H1 (cell line): ENCODE measurements around the gene ZNF423. TPM values are rescaled to one million over a fixed set of nuclear protein-coding genes. Genes with fewer than 3 reads are reported as not detected.

Source experiments
- BCL11A ChIP-seq, 2 experiments: IDR thresholded peaks; one replicate each; pipeline ENCODE4 v1.6.1; 2011; ENCODE audit warnings: low read depth in 2 of 2, low read length in 2 of 2, mild to moderate bottlenecking in 2 of 2
- CTBP2 ChIP-seq: IDR thresholded peaks from 2 replicates; pipeline ENCODE4 v1.7.0; 2011; ENCODE audit warnings: borderline replicate concordance, mild to moderate bottlenecking, moderate library complexity, mixed read lengths, low read length; ENCODE audit not compliant: insufficient read depth, insufficient read length
- KDM1A ChIP-seq: fragments of 200-600, 300-600 bp; sonication (generic); IDR thresholded peaks from 2 replicates; pipeline ENCODE4 v1.7.1; 2016; ENCODE audit warnings: mild to moderate bottlenecking, low read length, borderline replicate concordance
- KDM5A ChIP-seq: fragments of 200-600 bp; IDR thresholded peaks from 2 replicates; pipeline ENCODE4 v1.7.1; 2012; ENCODE audit warnings: mild to moderate bottlenecking, low read length, inconsistent platforms, mixed read lengths
- PHF8 ChIP-seq: fragments of 200-600 bp; sonication (generic); conservative IDR thresholded peaks from 2 replicates; pipeline ENCODE4 v1.7.1; 2012; ENCODE audit warnings: low read depth, mild to moderate bottlenecking, inconsistent platforms, low read length, moderate library complexity
- RAD21 ChIP-seq, 2 experiments: IDR thresholded peaks in 1 of 2; conservative IDR thresholded peaks in 1 of 2; 2 replicates each; pipeline ENCODE4 v1.6.1; 2011; ENCODE audit warnings: low read depth in 2 of 2, low read length in 2 of 2, improper control_type of control experiment in 1 of 2, inconsistent platforms in 1 of 2, mild to moderate bottlenecking in 1 of 2, moderate library complexity in 1 of 2
- polyA plus RNA-seq, 7 experiments: library from polyadenylated mRNA; depleted of rRNA in 3 of 7; stranded (reverse) in 5 of 7; unstranded in 2 of 7; fragments of >200 nt in 5 of 7; fragments of 200-250 nt in 2 of 7; gene quantifications; 1 replicate in 5 of 7; 2 replicates in 1 of 7; 4 replicates in 1 of 7; pipeline versions ENCODE4 v1.2.1 to v1.2.3, GENCODE V29; 2011 to 2013; ENCODE audit warnings: missing spikeins in 2 of 7, mixed read lengths in 2 of 7
- total RNA-seq: library from RNA; stranded (reverse); fragmentation: NEBNext Ultra II Directional; extraction: Animal tissue kit (Norgen Biotek cat#: 25700); gene quantifications from 2 replicates; pipeline ENCODE4 v1.2.1, GENCODE V29; 2021
- TF ChIP-seq, protein P1 (sequence below): fragments of 300-600 bp; sonication (generic); IDR thresholded peaks from 2 replicates; pipeline ENCODE4 v1.7.1; 2012; ENCODE audit warnings: low read length, moderate library complexity, mild to moderate bottlenecking, inconsistent platforms; ENCODE audit not compliant: insufficient replicate concordance
- TF ChIP-seq, protein P2 (sequence below): IDR thresholded peaks from 2 replicates; pipeline ENCODE4 v1.6.1; 2012; ENCODE audit warnings: inconsistent platforms

Gene ZNF423
- total and polyA plus RNA-seq, 2 of the 8 experiments (the other 6 are each of a cell fraction or from before 2014, with no cell fraction given), result 38.2 to 52.3 TPM

DNA sequence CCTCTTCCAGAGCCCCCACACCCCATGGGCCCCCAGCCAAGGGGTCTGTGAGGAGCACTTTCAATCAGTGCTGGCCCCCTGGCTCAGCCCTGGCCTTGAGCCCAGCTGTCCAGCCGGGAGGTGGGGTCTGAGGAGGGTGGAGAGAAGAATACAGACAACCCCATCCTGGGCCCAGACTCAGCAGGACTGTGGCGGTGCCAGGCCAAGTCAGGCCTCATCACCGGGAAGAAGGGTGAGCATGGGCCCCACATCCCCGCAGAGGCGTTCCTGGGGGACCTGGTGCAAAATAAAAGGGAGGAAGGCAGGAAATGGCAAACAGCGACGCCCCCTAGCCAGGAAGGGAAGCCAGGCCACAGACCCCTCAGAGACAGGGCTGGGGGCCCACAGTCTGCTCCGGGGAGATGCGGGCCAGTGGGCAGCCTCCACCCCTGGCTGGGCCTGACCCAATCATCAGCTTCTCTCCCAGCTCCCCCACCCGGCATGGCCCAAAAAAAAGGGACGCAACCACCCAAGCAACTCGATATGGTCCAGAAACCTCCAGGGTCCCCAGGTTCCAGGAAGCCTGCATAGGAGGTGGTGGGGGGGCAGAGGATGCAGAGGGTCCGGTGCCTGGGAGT, 20.6 kb downstream of the ZNF423 start (continued):
- TF ChIP-seq, protein P1, sequence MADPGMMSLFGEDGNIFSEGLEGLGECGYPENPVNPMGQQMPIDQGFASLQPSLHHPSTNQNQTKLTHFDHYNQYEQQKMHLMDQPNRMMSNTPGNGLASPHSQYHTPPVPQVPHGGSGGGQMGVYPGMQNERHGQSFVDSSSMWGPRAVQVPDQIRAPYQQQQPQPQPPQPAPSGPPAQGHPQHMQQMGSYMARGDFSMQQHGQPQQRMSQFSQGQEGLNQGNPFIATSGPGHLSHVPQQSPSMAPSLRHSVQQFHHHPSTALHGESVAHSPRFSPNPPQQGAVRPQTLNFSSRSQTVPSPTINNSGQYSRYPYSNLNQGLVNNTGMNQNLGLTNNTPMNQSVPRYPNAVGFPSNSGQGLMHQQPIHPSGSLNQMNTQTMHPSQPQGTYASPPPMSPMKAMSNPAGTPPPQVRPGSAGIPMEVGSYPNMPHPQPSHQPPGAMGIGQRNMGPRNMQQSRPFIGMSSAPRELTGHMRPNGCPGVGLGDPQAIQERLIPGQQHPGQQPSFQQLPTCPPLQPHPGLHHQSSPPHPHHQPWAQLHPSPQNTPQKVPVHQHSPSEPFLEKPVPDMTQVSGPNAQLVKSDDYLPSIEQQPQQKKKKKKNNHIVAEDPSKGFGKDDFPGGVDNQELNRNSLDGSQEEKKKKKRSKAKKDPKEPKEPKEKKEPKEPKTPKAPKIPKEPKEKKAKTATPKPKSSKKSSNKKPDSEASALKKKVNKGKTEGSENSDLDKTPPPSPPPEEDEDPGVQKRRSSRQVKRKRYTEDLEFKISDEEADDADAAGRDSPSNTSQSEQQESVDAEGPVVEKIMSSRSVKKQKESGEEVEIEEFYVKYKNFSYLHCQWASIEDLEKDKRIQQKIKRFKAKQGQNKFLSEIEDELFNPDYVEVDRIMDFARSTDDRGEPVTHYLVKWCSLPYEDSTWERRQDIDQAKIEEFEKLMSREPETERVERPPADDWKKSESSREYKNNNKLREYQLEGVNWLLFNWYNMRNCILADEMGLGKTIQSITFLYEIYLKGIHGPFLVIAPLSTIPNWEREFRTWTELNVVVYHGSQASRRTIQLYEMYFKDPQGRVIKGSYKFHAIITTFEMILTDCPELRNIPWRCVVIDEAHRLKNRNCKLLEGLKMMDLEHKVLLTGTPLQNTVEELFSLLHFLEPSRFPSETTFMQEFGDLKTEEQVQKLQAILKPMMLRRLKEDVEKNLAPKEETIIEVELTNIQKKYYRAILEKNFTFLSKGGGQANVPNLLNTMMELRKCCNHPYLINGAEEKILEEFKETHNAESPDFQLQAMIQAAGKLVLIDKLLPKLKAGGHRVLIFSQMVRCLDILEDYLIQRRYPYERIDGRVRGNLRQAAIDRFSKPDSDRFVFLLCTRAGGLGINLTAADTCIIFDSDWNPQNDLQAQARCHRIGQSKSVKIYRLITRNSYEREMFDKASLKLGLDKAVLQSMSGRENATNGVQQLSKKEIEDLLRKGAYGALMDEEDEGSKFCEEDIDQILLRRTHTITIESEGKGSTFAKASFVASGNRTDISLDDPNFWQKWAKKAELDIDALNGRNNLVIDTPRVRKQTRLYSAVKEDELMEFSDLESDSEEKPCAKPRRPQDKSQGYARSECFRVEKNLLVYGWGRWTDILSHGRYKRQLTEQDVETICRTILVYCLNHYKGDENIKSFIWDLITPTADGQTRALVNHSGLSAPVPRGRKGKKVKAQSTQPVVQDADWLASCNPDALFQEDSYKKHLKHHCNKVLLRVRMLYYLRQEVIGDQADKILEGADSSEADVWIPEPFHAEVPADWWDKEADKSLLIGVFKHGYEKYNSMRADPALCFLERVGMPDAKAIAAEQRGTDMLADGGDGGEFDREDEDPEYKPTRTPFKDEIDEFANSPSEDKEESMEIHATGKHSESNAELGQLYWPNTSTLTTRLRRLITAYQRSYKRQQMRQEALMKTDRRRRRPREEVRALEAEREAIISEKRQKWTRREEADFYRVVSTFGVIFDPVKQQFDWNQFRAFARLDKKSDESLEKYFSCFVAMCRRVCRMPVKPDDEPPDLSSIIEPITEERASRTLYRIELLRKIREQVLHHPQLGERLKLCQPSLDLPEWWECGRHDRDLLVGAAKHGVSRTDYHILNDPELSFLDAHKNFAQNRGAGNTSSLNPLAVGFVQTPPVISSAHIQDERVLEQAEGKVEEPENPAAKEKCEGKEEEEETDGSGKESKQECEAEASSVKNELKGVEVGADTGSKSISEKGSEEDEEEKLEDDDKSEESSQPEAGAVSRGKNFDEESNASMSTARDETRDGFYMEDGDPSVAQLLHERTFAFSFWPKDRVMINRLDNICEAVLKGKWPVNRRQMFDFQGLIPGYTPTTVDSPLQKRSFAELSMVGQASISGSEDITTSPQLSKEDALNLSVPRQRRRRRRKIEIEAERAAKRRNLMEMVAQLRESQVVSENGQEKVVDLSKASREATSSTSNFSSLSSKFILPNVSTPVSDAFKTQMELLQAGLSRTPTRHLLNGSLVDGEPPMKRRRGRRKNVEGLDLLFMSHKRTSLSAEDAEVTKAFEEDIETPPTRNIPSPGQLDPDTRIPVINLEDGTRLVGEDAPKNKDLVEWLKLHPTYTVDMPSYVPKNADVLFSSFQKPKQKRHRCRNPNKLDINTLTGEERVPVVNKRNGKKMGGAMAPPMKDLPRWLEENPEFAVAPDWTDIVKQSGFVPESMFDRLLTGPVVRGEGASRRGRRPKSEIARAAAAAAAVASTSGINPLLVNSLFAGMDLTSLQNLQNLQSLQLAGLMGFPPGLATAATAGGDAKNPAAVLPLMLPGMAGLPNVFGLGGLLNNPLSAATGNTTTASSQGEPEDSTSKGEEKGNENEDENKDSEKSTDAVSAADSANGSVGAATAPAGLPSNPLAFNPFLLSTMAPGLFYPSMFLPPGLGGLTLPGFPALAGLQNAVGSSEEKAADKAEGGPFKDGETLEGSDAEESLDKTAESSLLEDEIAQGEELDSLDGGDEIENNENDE, result no peak
- TF ChIP-seq KDM1A (no peak), CTBP2 (no peak), BCL11A (IDR thresholded peaks at IDR 0.05; ENCODE audit: low read depth in 2 of 2, low read length in 2 of 2) (no peak), KDM5A (no peak), PHF8 (no peak), RAD21 (IDR thresholded peaks at IDR 0.05 in 1 of 2, conservative IDR thresholded peaks at IDR 0.05 in 1 of 2; ENCODE audit: low read depth in 2 of 2, low read length in 2 of 2) (no peak)
- TF ChIP-seq, protein P2, sequence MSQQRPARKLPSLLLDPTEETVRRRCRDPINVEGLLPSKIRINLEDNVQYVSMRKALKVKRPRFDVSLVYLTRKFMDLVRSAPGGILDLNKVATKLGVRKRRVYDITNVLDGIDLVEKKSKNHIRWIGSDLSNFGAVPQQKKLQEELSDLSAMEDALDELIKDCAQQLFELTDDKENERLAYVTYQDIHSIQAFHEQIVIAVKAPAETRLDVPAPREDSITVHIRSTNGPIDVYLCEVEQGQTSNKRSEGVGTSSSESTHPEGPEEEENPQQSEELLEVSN, result no peak
